HFFc6 (cell line): ENCODE results near the gene ITSN1. TPM values are rescaled to one million over a fixed set of nuclear protein-coding genes. Genes with fewer than 3 reads are reported as not detected.

ENCODE experiments used
- DNase-seq: peaks from one replicate; pipeline ENCODE4 v3.0.0-alpha.2; 2018
- H3K27ac Mint-ChIP-seq: 2 replicates; pipeline ENCODE4 v1.8.0; 2020; ENCODE audit warnings: mild to moderate bottlenecking, mixed read lengths
- H3K27me3 Mint-ChIP-seq: 2 replicates; pipeline ENCODE4 v1.8.0; 2021; ENCODE audit warnings: mild to moderate bottlenecking, moderate library complexity, mixed read lengths; ENCODE audit not compliant: insufficient read depth
- H3K36me3 Mint-ChIP-seq: 2 replicates; pipeline ENCODE4 v1.8.0; 2021; ENCODE audit warnings: low read depth, mixed read lengths
- H3K4me1 Mint-ChIP-seq: 2 replicates; pipeline ENCODE4 v1.8.0; 2020; ENCODE audit warnings: low read depth, mixed read lengths
- H3K4me3 Mint-ChIP-seq: 2 replicates; pipeline ENCODE4 v1.8.0; 2020; ENCODE audit warnings: mild to moderate bottlenecking, moderate library complexity, mixed read lengths
- H3K9me3 Mint-ChIP-seq: 2 replicates; pipeline ENCODE4 v1.8.0; 2020; ENCODE audit warnings: mild to moderate bottlenecking, mixed read lengths
- total RNA-seq, 6 experiments: library from RNA; stranded (reverse); fragmentation: NEBNext Ultra II Directional; extraction: Animal tissue kit (Norgen Biotek cat#: 25700); gene quantifications; 2 replicates in 1 of 6; 3 replicates in 5 of 6; pipeline ENCODE4 v1.2.3, GENCODE V29; 2021
- TF ChIP-seq, protein P1 (sequence below): fragments of 200-600 bp; sonication (generic); IDR thresholded peaks from 2 replicates; pipeline ENCODE4 v1.5.0; 2021; ENCODE audit warnings: antibody characterized with exemption, mild to moderate bottlenecking

Gene ITSN1
- total RNA-seq, 6 experiments from 2014 or later = 47.7 to 54.8 (median 54.0) TPM

DNA sequence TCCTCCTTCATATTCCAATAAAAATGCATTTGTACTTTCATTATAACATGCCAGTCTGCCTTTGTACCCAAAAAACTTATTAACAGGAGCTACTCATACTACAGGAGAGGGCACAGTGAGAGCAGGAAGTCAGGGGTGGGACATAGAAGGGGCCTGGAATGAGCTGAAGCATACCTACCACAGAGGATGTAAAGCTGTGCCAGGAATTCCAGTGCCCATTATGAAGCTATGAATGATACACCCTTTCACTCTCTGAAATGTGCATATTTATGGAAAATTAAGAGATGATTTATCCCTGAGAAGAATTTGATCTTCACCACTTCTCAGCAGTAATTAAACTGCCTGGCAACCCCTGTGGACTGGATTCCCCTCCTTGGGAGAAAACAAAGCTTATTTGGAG is 207.5 kb downstream of the ITSN1 start:
- H3K27ac Mint-ChIP-seq = no peak overlapping the region
- no peak for DNase-seq
- peaks cover 3% of the 10 kb centered on the region for H3K27me3 Mint-ChIP-seq
- H3K36me3 Mint-ChIP-seq = no peaks in the 10 kb centered on the region
- TF ChIP-seq, protein P1, sequence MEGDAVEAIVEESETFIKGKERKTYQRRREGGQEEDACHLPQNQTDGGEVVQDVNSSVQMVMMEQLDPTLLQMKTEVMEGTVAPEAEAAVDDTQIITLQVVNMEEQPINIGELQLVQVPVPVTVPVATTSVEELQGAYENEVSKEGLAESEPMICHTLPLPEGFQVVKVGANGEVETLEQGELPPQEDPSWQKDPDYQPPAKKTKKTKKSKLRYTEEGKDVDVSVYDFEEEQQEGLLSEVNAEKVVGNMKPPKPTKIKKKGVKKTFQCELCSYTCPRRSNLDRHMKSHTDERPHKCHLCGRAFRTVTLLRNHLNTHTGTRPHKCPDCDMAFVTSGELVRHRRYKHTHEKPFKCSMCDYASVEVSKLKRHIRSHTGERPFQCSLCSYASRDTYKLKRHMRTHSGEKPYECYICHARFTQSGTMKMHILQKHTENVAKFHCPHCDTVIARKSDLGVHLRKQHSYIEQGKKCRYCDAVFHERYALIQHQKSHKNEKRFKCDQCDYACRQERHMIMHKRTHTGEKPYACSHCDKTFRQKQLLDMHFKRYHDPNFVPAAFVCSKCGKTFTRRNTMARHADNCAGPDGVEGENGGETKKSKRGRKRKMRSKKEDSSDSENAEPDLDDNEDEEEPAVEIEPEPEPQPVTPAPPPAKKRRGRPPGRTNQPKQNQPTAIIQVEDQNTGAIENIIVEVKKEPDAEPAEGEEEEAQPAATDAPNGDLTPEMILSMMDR = no peak
- H3K9me3 Mint-ChIP-seq = peaks cover 5% of the 10 kb centered on the region; the same call in 1 of the 2 replicates
- H3K4me3 Mint-ChIP-seq = no peak overlapping the region
- peaks cover 19% of the 10 kb centered on the region for H3K4me1 Mint-ChIP-seq

DNA sequence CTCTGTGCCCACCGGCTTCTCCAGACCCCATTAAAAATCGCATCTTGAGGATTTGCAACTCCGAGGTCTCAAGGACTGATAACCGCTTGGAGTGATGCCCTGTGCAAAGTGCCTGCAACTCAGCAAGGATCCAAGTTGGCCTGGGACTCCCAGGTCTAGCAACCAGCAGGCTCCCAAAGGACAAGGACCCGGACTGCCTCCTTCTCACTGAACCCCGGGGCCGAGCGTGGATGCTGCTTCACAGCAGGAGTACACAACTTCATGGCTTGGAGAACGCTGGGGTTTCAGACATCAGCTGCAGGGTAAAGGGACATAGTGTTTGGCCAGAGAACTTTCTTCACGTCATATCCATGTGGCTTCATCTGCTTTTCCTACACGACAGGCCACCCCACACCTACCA is 208.1 kb downstream of the ITSN1 start:
- no peak overlapping the region for H3K4me3 Mint-ChIP-seq
- DNase-seq = no peak
- peaks cover 5% of the 10 kb centered on the region; the same call in 1 of the 2 replicates for H3K9me3 Mint-ChIP-seq
- no peak overlapping the region for H3K27ac Mint-ChIP-seq
- no peaks in the 10 kb centered on the region for H3K36me3 Mint-ChIP-seq
- TF ChIP-seq, protein P1 = no peak
- H3K4me1 Mint-ChIP-seq = peaks cover 22% of the 10 kb centered on the region
- H3K27me3 Mint-ChIP-seq = peaks cover 3% of the 10 kb centered on the region

DNA sequence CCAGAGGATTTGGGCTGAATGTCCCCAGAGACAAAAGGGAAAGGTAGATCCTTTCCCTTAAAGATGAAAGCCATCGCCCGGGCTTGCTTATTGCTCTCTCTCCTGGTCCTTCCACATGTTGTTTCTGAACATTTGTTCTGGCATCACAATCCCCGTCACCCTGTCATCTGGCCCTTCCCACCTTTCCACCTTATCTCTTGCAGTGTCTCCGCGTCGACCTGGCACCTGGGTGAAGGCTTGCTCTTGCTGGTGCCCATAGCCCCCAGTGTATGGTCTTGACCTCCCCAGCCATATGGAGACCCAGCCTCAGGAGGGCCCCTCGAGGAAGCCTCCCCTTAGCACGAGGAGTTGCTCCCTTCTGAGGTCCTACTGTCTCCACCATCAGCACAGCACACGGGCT is 208.7 kb downstream of the ITSN1 start:
- Mint-ChIP-seq H3K4me3 (no peak overlapping the region), H3K27ac (no peak overlapping the region), H3K36me3 (no peaks in the 10 kb centered on the region), H3K4me1 (peaks cover 24% of the 10 kb centered on the region), H3K27me3 (peaks cover 3% of the 10 kb centered on the region), H3K9me3 (peaks cover 4% of the 10 kb centered on the region; the same call in 1 of the 2 replicates)
- DNase-seq = no peak
- TF ChIP-seq, protein P1 = no peak

DNA sequence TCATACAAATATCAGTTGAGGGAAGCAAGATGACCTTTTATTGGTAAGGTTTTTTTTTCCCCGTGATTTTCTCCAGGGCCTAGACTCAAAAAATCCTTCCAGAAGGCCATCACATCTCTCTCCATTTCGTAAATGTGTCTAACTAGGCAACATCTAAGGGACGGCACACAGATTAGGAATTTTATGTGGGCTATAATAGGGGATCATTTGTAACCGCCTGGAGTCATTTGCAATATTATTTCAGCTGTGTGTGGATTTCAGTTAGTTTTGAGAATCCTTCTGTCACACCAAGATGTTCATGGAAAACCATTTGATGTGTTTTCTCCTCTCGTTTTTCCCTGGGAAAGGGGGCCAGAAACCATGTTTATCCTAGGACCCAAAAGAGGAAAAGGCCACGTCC is 210.2 kb downstream of the ITSN1 start:
- TF ChIP-seq, protein P1 = no peak
- H3K4me1 Mint-ChIP-seq = peaks cover 24% of the 10 kb centered on the region
- peaks cover 3% of the 10 kb centered on the region for H3K27me3 Mint-ChIP-seq
- no peak overlapping the region for H3K27ac Mint-ChIP-seq
- no peaks in the 10 kb centered on the region for H3K9me3 Mint-ChIP-seq
- DNase-seq = no peak
- H3K36me3 Mint-ChIP-seq = no peaks in the 10 kb centered on the region
- no peak overlapping the region for H3K4me3 Mint-ChIP-seq

DNA sequence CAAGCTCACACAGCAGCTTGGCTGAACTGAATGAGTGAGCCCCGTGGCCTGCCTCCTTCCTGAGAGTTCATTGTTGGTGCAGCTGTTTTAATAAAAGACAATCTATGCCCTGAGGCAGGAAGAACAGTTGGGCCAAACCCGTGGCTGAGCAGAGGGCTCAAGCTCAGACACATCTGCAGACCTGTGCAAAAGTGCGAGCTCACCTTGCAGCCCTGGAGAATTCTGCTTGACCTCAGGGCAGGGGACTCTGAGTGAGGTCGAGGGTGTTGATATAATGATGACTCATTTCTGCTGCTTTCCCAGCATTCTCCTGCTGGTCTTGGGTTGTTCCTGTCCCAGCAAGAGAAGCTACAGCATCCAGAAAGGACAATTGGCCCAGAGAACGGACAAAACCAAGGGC is 212.3 kb downstream of the ITSN1 start:
- peak; percentile 10 for DNase-seq
- Mint-ChIP-seq H3K36me3 (no peaks in the 10 kb centered on the region), H3K9me3 (no peaks in the 10 kb centered on the region), H3K4me3 (no peak overlapping the region), H3K27ac (no peak overlapping the region), H3K27me3 (peaks cover 8% of the 10 kb centered on the region), H3K4me1 (peaks cover 22% of the 10 kb centered on the region)
- TF ChIP-seq, protein P1 = no peak

DNA sequence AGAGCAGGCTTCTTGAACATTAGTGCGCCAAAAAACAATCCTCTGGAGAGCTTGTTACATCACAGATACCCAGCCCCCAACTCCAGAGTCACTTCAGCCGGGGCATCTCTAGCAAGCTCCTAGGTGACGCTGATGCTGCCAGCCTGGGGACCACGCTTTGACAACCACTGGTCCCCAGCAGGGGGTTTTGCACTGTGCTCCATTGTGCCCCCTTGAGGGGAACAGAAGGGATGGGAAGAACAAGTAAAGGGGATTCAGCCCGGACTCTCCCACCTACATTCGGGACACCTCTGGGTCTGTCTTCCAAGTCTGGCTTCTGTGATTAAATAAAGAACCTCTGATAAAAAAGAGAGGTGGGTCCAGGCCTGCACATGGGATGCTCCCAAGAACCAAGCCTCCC is 212.9 kb downstream of the ITSN1 start:
- H3K4me1 Mint-ChIP-seq = peaks cover 16% of the 10 kb centered on the region
- no peak overlapping the region for H3K4me3 Mint-ChIP-seq
- no peaks in the 10 kb centered on the region for H3K9me3 Mint-ChIP-seq
- no peak overlapping the region for H3K27ac Mint-ChIP-seq
- H3K27me3 Mint-ChIP-seq = peaks cover 8% of the 10 kb centered on the region
- H3K36me3 Mint-ChIP-seq = no peaks in the 10 kb centered on the region
- TF ChIP-seq, protein P1 = peak; percentile 39
- DNase-seq = no peak
